GM12873 (cell line): ENCODE measurements around the gene RECK.

ENCODE experiments used
- CTCF ChIP-seq: IDR thresholded peaks from 2 replicates; pipeline ENCODE4 v1.5.1; 2012; ENCODE audit warnings: low read depth, mild to moderate bottlenecking, moderate library complexity, low read length, control low read depth; ENCODE audit not compliant: insufficient read depth; ENCODE audit errors: missing control alignments

The RECK gene

GRCh38 chr9:36039696-36040095 lies 3.0 kb downstream of the RECK start:
- TF ChIP-seq CTCF: no peak

GRCh38 chr9:36040271-36040925 lies 3.7 kb downstream of the RECK start:
- no peak for TF ChIP-seq CTCF

GRCh38 chr9:36041506-36041905 lies 4.8 kb downstream of the RECK start:
- no peak for TF ChIP-seq CTCF

GRCh38 chr9:36045610-36046009 lies 8.9 kb downstream of the RECK start:
- TF ChIP-seq CTCF: no peak

GRCh38 chr9:36046923-36047322 lies 10.2 kb downstream of the RECK start:
- TF ChIP-seq CTCF: no peak

- TF ChIP-seq CTCF: no peak
Observed at GRCh38 chr9:36049408-36049807, 12.7 kb downstream of the RECK start.

GRCh38 chr9:36050476-36050875 lies 13.8 kb downstream of the RECK start:
- TF ChIP-seq CTCF: no peak
